K562 (cell line): ENCODE results near the gene FAM53A. TPM values are rescaled to one million over a fixed set of nuclear protein-coding genes. Genes with fewer than 3 reads are reported as not detected.

Experiments
- ADNP ChIP-seq: fragments of 200-800 bp; sonication (Bioruptor generic); IDR thresholded peaks from 2 replicates; pipeline ENCODE4 v1.6.1; 2016; ENCODE audit warnings: missing genetic modification characterization, missing compliant biosample characterization
- ARHGAP35 ChIP-seq: fragments of 450-650 bp; IDR thresholded peaks from 2 replicates; pipeline ENCODE4 v1.6.1; 2018; ENCODE audit not compliant: partially characterized antibody
- BACH1 ChIP-seq: fragments of 200-800 bp; sonication (Bioruptor generic); IDR thresholded peaks from 2 replicates; pipeline ENCODE4 v1.6.1; 2016; ENCODE audit warnings: missing genetic modification characterization, missing compliant biosample characterization
- BCL6 ChIP-seq: fragments of 250-450 bp; sonication (Bioruptor Pico); IDR thresholded peaks from 2 replicates; pipeline ENCODE4 v1.4.0; 2020
- CHCHD3 ChIP-seq: fragments of 250-450 bp; sonication (Bioruptor Pico); IDR thresholded peaks from 2 replicates; pipeline ENCODE4 v2.1.2; 2022; ENCODE audit warnings: mild to moderate bottlenecking
- CHD2 ChIP-seq: IDR thresholded peaks from 2 replicates; pipeline ENCODE4 v1.6.1; 2011; ENCODE audit warnings: low read depth, low read length
- CHD4 ChIP-seq: fragments of 200-600 bp; sonication (generic); IDR thresholded peaks from 3 replicates; pipeline ENCODE4 v1.6.1; 2012; ENCODE audit warnings: low read depth, mild to moderate bottlenecking, mixed read lengths, low read length, inconsistent platforms; ENCODE audit not compliant: insufficient read depth, insufficient replicate concordance, poor library complexity, severe bottlenecking
- E2F1 ChIP-seq: sonication (generic); formaldehyde crosslinking; IDR thresholded peaks from 2 replicates; pipeline ENCODE4 v1.8.1; 2023; ENCODE audit warnings: mild to moderate bottlenecking, missing genetic modification reagents, moderate library complexity
- GTF2F1 ChIP-seq: IDR thresholded peaks from 2 replicates; pipeline ENCODE4 v1.6.1; 2011; ENCODE audit warnings: low read depth, low read length, improper control_type of control experiment
- KAT2B ChIP-seq: IDR thresholded peaks from one replicate; pipeline ENCODE4 v1.6.1; 2012; ENCODE audit warnings: low read depth, mild to moderate bottlenecking, control low read depth, inconsistent platforms, low read length, moderate library complexity
- KLF1 ChIP-seq: fragments of 450-650 bp; IDR thresholded peaks from 2 replicates; pipeline ENCODE4 v1.6.1; 2016; ENCODE audit warnings: missing genetic modification characterization, missing compliant biosample characterization
- KLF16 ChIP-seq: IDR thresholded peaks from 2 replicates; pipeline ENCODE4 v1.6.1; 2016; ENCODE audit warnings: antibody characterized with exemption
- LEF1 ChIP-seq: fragments of 450-650 bp; IDR thresholded peaks from 2 replicates; pipeline ENCODE4 v1.6.1; 2016; ENCODE audit warnings: mild to moderate bottlenecking
- MCM2 ChIP-seq: fragments of 450-650 bp; IDR thresholded peaks from 2 replicates; pipeline ENCODE4 v1.6.1; 2017; ENCODE audit warnings: low read depth, mild to moderate bottlenecking
- OTX1 ChIP-seq: fragments of 450-650 bp; formaldehyde crosslinking; IDR thresholded peaks from 2 replicates; pipeline ENCODE4 v1.4.0; 2022; ENCODE audit warnings: mild to moderate bottlenecking
- RBM14 ChIP-seq: fragments of 200-400 bp; formaldehyde crosslinking; IDR thresholded peaks from 2 replicates; pipeline ENCODE4 v1.6.1; 2018; ENCODE audit warnings: low read depth, mild to moderate bottlenecking, low read length, moderate library complexity, borderline replicate concordance; ENCODE audit not compliant: insufficient read depth
- RBM34 ChIP-seq: fragments of 200-400 bp; formaldehyde crosslinking; IDR thresholded peaks from 2 replicates; pipeline ENCODE4 v1.6.1; 2018; ENCODE audit warnings: low read length, borderline replicate concordance; ENCODE audit not compliant: insufficient read depth
- SIRT6 ChIP-seq: IDR thresholded peaks from one replicate; pipeline ENCODE4 v1.6.1; 2012; ENCODE audit warnings: low read depth, mild to moderate bottlenecking, control low read depth, inconsistent platforms, low read length, moderate library complexity
- SMAD2 ChIP-seq: fragments of 150-350 bp; IDR thresholded peaks from 2 replicates; pipeline ENCODE4 v1.6.1; 2014; ENCODE audit warnings: low read depth, mild to moderate bottlenecking, low read length
- SRSF1 ChIP-seq: fragments of 200-400 bp; formaldehyde crosslinking; IDR thresholded peaks from 2 replicates; pipeline ENCODE4 v1.6.1; 2017; ENCODE audit warnings: mild to moderate bottlenecking, low read depth, low read length, moderate library complexity
- TEAD1 ChIP-seq, 2 experiments: fragments of 450-650 bp in 1 of 2; sonication (generic) in 1 of 2; formaldehyde crosslinking; IDR thresholded peaks; 2 replicates each; pipeline versions ENCODE4 v1.4.0 to v1.8.0; 2020 to 2022; ENCODE audit warnings: mild to moderate bottlenecking in 2 of 2, missing genetic modification reagents in 1 of 2
- TRIM28 ChIP-seq: fragments of 450-650 bp; IDR thresholded peaks from 2 replicates; pipeline ENCODE4 v1.6.1; 2017
- ZNF551 ChIP-seq: fragments of 250-450 bp; sonication (Bioruptor Pico); IDR thresholded peaks from 2 replicates; pipeline ENCODE4 v1.5.0; 2021; ENCODE audit warnings: mild to moderate bottlenecking, moderate library complexity
- ZNF655 ChIP-seq: fragments of 250-450 bp; sonication (Bioruptor Pico); IDR thresholded peaks from 2 replicates; pipeline ENCODE4 v1.5.0; 2021
- ZNF780A ChIP-seq: fragments of 250-450 bp; sonication (Bioruptor Pico); IDR thresholded peaks from 2 replicates; pipeline ENCODE4 v1.5.0; 2021; ENCODE audit warnings: mild to moderate bottlenecking
- polyA plus RNA-seq, 8 experiments: library from polyadenylated mRNA; depleted of rRNA in 4 of 8; stranded (reverse) in 5 of 8; unstranded in 3 of 8; fragments of >200 nt; fragmentation: Nextera tagmentation in 2 of 8; fragmentation: Illumina TruSeq in 1 of 8; extraction: Ambion mirVana in 2 of 8; extraction: Trizol in 1 of 8; gene quantifications; 2 replicates each; pipeline versions ENCODE4 v1.2.1 to v1.2.3, GENCODE V29; 2011 to 2014; ENCODE audit warnings: inconsistent platforms in 1 of 8, missing spikeins in 1 of 8
- total RNA-seq, 7 experiments: library from RNA; depleted of rRNA in 6 of 7; stranded (reverse); fragments of >200 nt in 6 of 7; fragmentation: Illumina TruSeq in 2 of 7; extraction: Trizol in 2 of 7; gene quantifications; 2 replicates each; pipeline versions ENCODE4 v1.2.1 to v1.2.3, GENCODE V29; 2011 to 2021; ENCODE audit warnings: low replicate concordance in 1 of 7
- TF ChIP-seq, protein P1 (sequence below): fragments of 250-450 bp; sonication (Bioruptor Pico); IDR thresholded peaks from 2 replicates; pipeline ENCODE4 v1.8.0; 2022; ENCODE audit warnings: moderate library complexity, mild to moderate bottlenecking, inconsistent platforms

The FAM53A gene
- total and polyA plus RNA-seq, 9 of the 15 experiments (the other 6 are each of a cell fraction or from before 2014, with no cell fraction given) = 0.53 to 2.7 (median 1.4) TPM; not detected in 2

DNA sequence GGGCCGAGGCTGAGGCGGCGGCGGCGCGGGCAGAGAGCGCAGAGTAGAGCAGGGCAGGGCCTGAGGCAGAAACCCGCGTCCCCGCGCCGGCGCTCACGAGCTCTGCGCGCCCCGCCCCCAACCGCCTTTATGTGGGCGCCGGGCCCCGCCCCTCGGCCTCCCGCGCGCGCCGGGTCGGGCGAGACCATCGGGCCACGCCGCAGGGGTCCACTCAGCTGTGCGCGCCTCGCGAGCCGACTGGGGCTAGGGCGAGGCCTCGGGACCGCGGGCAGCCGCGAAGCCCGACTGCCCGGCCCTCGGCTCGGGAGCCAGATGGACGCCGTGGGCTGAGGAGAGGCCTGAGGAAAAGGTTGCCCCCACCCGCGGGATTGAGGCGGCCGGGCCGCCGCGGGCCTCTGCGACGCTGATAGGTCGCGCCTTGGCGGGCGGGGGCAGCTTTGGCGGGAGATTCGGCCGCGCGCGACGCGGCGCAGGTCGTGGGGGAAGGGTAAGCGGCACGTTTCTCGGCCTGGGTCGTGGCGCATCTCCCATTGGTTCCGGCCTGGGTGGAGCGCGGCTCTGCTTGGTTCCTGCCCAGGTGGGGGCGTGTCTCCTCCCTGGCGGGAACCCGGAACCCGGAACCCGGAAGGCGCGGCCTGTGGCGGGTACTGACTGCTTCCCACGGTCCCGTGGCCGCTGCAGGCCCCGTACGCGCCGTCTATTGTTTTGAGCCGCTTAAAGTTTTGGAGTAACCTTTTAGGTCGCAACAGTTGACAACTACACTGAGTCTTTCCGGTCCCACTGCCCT, 28.3 kb upstream of the FAM53A start, which contains the start of gene SLBP (continued):
- TF ChIP-seq ZNF655 (CRISPR knock-in tag) (no peak), E2F1 (CRISPR knock-in tag) (peak; percentile 100), ADNP (tag) (no peak), CHD4 (no peak), ZNF780A (CRISPR knock-in tag) (no peak), OTX1 (no peak), LEF1 (peak; percentile 68), KLF1 (tag) (0 out of 2 replicates have a peak, but pooled peaks have one; percentile 65), ARHGAP35 (no peak), TEAD1 (CRISPR knock-in tag; IDR thresholded peaks at IDR 0.05) (peak; percentile 55 to 88; a peak in 2 of 4 replicates), RBM14 (no peak), SIRT6 (no peak), MCM2 (no peak), CHD2 (peak; percentile 80), RBM34 (no peak), ZNF551 (no peak), SRSF1 (no peak), CHCHD3 (no peak), BACH1 (tag) (no peak), BCL6 (CRISPR knock-in tag) (no peak), TRIM28 (no peak; the same call in 1 of the 2 replicates), SMAD2 (no peak), KAT2B (no peak), GTF2F1 (peak; percentile 22; the same call in 1 of the 2 replicates), KLF16 (peak; percentile 22; the same call in 1 of the 2 replicates)
- TF ChIP-seq, protein P1, sequence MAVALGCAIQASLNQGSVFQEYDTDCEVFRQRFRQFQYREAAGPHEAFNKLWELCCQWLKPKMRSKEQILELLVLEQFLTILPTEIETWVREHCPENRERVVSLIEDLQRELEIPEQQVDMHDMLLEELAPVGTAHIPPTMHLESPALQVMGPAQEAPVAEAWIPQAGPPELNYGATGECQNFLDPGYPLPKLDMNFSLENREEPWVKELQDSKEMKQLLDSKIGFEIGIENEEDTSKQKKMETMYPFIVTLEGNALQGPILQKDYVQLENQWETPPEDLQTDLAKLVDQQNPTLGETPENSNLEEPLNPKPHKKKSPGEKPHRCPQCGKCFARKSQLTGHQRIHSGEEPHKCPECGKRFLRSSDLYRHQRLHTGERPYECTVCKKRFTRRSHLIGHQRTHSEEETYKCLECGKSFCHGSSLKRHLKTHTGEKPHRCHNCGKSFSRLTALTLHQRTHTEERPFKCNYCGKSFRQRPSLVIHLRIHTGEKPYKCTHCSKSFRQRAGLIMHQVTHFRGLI (CRISPR knock-in tag) = peak; percentile 33; the same call in 1 of the 2 replicates
